ENCODE data around the gene UBE2D4. TPM values are rescaled to one million over a fixed set of nuclear protein-coding genes. Genes with fewer than 3 reads are reported as not detected.
A peak's percentile ranks its signal among the peaks of the same experiment; 100 is the strongest.

The UBE2D4 gene
- total and polyA plus RNA-seq, 11 donors = 29.4 to 69.8 (median 42.7) TPM

GRCh38 chr7:43952028-43952427 lies 25.8 kb downstream of the UBE2D4 start:
- TF ChIP-seq CTCF (IDR thresholded peaks at IDR 0.05) = no peak
- no peak for TF ChIP-seq POLR2A (IDR thresholded peaks at IDR 0.05)
- Histone ChIP-seq H3K9me3 (no peaks in the 10 kb centered on the region), H3K27ac (no peak overlapping the region), H3K4me3 (no peak overlapping the region), H3K27me3 (no peaks in the 10 kb centered on the region), H3K4me1 (no peaks in the 10 kb centered on the region), H3K36me3 (peaks cover 4 to 80% (median 65%) of the 10 kb centered on the region in 9 donors)
- 81 to 93% (median 89%) methylated on average over 3 of the region's 3 CpGs for WGBS, 4 donors
- DNase-seq (no peak), ATAC-seq (peak in 2 of 4 donors; percentile 35 to 66)
- intact Hi-C loops (cut with DNase I) = loop anchor here in 1 of 10 donors (10.0 kb wide), 1 partner anchor 367 kb away; the partner anchor contains the start of gene STK17A

- Histone ChIP-seq H3K27ac (no peak overlapping the region), H3K27me3 (no peaks in the 10 kb centered on the region), H3K4me1 (no peaks in the 10 kb centered on the region), H3K4me3 (no peak overlapping the region), H3K9me3 (no peaks in the 10 kb centered on the region), H3K36me3 (peaks cover 4 to 73% (median 58%) of the 10 kb centered on the region in 9 donors)
- no peak for ATAC-seq
- TF ChIP-seq POLR2A (IDR thresholded peaks at IDR 0.05) (no peak), CTCF (IDR thresholded peaks at IDR 0.05) (no peak)
- DNase-seq = no peak
- intact Hi-C loops (cut with DNase I) = loop anchor here in 1 of 10 donors (10.0 kb wide), 1 partner anchor 368 kb away; the partner anchor contains the start of gene STK17A
- WGBS, 4 donors = 94 to 98% (median 96%) methylated on average over 5 of the region's 5 CpGs
These were observed 26.8 kb downstream of the UBE2D4 start for GRCh38 chr7:43953071-43953470.

GRCh38 chr7:43954524-43955228 lies 28.4 kb downstream of the UBE2D4 start:
- WGBS, 4 donors = 67 to 83% (median 73%) methylated on average over 3 of the region's 3 CpGs
- intact Hi-C loops (cut with DNase I) = loop anchor here in 1 of 10 donors (10.0 kb wide), 1 partner anchor 370 kb away; the partner anchor contains the start of gene STK17A
- no peak for DNase-seq

More at GRCh38 chr7:43954524-43955228, 28.4 kb downstream of the UBE2D4 start:
- Histone ChIP-seq H3K4me3 (no peak overlapping the region), H3K27me3 (no peaks in the 10 kb centered on the region), H3K9me3 (no peaks in the 10 kb centered on the region), H3K36me3 (peaks cover 4 to 56% (median 44%) of the 10 kb centered on the region in 9 donors), H3K4me1 (no peaks in the 10 kb centered on the region), H3K27ac (no peak overlapping the region)
- ATAC-seq = peak in 3 of 4 donors; percentile 70 to 74 (median 72)
- TF ChIP-seq CTCF (IDR thresholded peaks at IDR 0.05) (peak; percentile 9 to 50 (median 28)), POLR2A (IDR thresholded peaks at IDR 0.05) (no peak)

Measured in heart left ventricle (tissue), 16 donors.